Tibial nerve (tissue), 3 donors: ENCODE measurements around the gene GRB7.

ENCODE experiments used
- POLR2A ChIP-seq, 2 donors: fragments of 450-650 bp; IDR thresholded peaks; one replicate each; pipeline ENCODE4 v1.6.1; 2017; ENCODE audit warnings: antibody characterized with exemption in 2 of 2, mild to moderate bottlenecking in 2 of 2, moderate library complexity in 2 of 2
- TF ChIP-seq, protein P1 (sequence below), 5 experiments: fragments of 200-600 bp in 3 of 5; fragments of 450-650 bp in 2 of 5; sonication (generic) in 3 of 5; IDR thresholded peaks; one replicate each; pipeline ENCODE4 v1.5.1; 2016 to 2019; ENCODE audit warnings: antibody characterized with exemption in 5 of 5, mild to moderate bottlenecking in 3 of 5, moderate library complexity in 2 of 5

DNA sequence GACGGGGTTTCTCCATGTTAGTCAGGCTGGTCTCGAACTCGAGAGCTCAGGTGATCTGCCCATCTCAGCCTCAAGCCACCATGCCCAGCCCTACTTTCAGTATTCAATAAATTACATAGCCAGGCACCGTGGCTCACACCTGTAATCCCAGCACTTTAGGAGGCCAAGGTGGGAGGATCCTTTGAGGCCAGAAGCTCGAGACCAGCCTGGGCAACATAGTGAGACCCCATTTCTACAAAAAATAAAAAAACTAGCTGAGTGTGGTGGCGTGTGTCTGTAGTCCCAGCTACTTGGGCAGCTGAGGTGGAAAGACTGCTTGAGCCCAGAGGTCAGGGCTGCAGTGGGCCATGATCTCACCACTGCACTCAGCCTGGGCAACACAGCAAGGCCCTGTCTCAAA lies 15.6 kb upstream of the GRB7 start:
- TF ChIP-seq, protein P1, sequence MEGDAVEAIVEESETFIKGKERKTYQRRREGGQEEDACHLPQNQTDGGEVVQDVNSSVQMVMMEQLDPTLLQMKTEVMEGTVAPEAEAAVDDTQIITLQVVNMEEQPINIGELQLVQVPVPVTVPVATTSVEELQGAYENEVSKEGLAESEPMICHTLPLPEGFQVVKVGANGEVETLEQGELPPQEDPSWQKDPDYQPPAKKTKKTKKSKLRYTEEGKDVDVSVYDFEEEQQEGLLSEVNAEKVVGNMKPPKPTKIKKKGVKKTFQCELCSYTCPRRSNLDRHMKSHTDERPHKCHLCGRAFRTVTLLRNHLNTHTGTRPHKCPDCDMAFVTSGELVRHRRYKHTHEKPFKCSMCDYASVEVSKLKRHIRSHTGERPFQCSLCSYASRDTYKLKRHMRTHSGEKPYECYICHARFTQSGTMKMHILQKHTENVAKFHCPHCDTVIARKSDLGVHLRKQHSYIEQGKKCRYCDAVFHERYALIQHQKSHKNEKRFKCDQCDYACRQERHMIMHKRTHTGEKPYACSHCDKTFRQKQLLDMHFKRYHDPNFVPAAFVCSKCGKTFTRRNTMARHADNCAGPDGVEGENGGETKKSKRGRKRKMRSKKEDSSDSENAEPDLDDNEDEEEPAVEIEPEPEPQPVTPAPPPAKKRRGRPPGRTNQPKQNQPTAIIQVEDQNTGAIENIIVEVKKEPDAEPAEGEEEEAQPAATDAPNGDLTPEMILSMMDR (IDR thresholded peaks at IDR 0.05) = no peak
- TF ChIP-seq POLR2A (IDR thresholded peaks at IDR 0.05) = no peak
